Fibroblast of skin of right biceps (primary cell): ENCODE measurements around the gene TMEM242.
A peak's percentile ranks its signal among the peaks of the same experiment; 100 is the strongest.

Source experiments
- DNase-seq: peaks from one replicate; pipeline ENCODE4 v3.0.0-alpha.2; 2013

Gene TMEM242

DNA sequence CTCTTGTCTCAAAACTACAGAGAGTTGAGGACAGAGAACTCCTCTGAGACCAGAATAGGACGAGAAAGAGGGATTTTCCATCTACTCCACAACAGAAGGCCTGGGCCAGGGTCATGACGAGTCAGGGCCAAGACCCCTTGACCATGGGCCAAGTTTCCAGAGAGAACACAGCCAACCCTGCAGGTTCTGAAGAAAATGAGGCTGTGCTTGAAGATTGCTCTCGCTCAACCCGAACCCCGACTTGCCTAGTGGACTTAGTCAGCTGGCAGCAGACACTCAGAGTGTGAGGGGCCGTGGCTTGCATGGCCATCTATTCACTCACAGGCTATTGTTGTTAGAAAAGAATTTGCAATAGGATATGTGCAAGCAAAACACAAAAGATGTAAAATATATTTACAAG is 54.5 kb downstream of the TMEM242 start:
- DNase-seq: no peak

DNA sequence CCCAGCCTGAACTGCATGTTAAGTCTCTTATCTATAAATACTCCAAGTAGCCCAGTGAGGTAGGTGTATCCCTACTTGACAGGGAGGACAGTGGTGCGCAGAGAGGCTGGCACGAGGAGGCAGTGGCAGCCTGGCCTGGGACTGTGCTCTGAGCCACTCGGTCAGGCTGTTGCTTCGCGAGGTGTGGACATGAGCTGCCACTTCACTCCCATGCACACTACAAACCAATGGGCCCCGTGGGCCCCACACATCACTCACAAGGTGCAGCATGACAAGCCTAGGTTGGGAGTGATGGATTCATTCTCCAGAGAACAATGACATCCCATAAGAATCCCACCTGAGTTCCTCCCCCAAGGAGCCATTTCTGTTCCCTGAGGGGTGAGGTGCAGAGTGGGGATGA is 54.9 kb downstream of the TMEM242 start:
- no peak for DNase-seq

DNA sequence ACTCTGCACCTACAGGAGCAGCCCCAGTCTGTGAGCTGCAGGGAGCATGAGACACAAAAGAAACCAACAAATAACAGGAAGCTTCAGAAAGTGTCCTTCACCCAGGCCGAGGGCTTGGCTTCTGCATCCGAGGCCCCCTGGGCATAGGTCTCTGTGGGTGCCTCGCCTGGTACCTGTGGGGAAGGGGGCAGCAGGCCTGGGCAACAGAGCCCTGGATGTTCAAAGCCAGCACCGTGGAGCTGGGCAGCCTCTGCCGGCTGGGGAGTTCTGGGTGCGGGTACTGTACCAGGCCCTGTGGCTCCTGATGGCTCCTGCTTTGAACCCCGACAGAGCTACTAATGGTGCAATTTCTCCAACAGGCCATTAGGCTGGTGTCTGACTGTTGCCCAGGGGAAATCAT is 55.7 kb downstream of the TMEM242 start:
- DNase-seq: no peak

DNA sequence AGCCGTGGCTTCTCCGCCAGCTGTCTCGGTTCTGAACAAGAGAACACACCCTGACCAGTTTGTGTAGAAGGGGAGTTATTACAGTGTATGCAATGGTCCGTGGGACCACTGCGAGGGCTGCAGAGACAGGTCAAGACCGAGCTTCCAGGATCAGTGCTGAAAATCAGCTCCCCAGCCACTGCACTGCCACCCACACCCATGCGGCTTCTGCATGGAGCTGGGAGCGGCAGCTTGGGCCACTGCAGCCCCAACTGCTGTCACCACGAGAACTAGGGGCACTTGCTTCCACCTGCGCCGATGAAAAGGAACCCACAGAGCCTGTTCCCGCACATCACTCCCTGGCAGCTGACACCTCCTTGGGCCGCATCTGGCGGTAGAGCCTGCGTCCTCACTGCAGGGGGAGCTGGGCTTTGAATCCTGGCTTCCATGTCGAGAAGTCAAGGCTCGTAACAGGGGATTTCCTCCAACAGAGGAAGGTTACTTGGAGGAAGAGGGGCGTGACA is 56.2 kb downstream of the TMEM242 start:
- no peak for DNase-seq

DNA sequence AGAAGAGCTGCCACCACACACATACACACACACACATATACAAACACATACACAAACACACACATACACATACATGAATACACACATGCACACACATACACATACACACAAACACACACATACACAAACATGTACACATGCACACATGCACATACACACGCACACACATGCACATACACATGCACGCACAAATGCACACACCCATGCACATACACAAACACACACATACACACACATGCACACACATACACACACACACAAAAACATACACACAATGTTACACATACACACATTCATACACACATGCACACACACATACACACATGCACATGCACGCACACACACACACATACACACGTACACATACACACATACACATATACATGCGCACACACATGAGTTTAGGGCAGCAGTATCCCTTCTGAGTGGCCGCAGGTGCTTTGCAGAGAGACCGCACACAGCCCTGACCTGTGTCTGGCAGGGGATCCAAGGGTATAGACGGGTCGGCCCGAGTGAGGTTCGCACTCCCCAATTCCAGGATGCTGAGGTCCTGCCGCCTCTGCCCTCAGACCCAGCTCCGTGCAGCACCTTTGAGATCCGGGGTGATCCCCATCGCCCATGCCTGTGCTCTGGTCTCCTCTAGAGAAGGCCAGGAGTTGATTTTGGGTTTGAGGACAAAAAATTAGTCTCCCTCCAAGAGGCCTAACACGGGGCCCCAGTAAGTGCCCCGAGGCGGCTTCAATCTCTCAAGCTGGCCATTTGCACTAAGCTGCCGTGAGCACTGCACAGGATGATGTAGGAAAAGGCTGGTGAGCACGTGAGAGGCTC is 56.8 kb downstream of the TMEM242 start:
- no peak for DNase-seq

DNA sequence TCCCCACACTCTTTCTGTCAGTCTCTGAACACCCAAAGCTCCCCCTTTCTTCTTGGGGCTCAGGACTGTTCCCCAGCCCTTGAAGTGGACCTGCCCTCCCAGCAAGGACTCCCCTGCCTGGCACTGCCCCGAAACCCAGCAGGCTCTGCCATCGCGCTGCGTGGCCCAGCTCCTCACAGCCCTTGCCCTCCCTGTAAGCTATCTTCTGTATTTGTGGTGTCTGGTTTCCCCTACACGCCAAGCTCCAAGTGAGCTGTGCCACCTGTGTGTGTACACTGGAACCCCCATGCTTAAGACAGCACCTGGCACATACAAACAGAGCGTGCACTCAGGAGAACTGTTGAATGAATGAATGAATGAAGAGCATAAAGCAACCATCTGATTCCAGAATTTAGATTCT is 57.7 kb downstream of the TMEM242 start:
- no peak for DNase-seq

DNA sequence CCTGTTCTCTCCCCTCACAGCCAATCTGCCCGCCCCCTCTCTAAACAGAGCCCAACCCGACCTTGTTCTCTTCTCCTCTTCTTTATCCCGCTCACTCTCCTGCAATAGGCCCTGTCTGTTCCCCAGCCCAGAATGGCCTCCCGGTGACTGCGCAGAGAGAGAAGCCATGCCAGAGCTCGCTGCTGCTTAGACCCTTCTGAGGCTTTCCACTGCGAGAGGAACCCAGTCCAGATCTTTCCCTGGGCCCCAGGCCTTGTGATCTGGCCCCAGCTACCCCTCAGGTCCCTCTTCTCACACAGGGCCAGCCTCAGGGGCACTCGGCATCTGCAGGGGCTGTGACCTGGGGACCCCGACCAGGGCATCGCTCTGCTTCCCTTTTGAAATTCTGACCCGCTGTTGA is 58.1 kb downstream of the TMEM242 start:
- no peak for DNase-seq

DNA sequence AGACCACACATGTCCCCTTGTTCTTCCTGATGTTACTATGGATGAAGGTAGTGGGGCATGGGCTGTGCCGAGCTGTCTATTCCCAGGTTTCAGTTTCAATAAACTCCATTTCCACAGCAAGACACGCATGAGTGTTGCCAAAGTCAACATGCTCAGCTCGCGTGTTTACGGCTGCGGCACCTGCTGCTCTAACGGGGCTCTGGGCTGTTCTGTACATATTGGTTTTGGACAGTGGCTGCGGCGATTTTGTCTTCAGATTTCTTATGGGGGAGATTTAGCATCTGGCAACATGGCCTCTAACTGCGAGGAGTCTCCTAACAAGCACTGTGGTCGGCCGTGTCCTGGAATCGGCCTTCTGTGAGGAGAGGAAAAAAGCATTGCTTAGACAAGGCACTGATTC is 58.6 kb downstream of the TMEM242 start:
- no peak for DNase-seq

DNA sequence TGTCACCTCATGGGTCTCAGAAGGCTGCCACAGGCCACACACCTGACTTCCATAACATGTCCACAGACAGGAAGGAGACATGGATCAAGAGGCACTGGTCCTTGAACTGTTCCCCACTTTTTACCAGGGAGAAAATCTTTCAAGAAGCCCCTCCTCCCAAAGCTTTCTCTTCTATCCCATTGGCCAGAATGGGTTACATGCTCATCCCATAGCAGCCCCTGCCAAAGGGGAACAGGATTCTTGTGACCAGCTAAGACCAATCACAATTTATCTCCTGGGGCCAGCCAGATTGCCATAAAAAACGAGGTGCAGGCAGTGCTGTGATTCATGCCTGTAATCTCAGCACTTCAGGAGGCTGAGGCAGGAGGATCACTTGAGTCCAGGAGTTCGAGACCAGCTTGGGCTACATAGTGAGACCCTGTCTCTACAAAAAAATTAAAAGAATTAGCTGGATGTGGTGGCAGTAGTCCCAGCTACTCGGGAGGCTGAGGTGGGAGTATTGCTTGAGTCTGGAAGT is 59.4 kb downstream of the TMEM242 start:
- no peak for DNase-seq

DNA sequence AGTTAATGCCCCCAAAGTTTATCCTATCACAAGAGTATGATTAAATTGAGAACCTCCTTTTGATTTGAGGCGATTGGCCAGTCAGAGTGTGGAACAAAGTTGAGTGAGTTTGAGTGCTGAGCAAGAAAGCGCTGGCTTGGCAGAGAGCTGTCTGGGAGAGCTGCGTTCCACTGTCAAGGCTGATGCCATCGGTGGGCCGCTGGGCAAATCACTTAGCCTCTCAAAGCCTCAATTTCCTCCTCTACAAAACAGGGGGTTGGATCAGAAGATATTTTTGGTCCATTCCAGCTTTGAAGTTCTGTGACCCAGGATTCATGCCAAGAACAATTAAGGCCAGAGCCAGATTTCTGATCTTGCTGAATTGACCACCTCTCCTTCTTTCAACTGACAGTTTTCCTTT is 60.2 kb downstream of the TMEM242 start:
- DNase-seq: no peak

DNA sequence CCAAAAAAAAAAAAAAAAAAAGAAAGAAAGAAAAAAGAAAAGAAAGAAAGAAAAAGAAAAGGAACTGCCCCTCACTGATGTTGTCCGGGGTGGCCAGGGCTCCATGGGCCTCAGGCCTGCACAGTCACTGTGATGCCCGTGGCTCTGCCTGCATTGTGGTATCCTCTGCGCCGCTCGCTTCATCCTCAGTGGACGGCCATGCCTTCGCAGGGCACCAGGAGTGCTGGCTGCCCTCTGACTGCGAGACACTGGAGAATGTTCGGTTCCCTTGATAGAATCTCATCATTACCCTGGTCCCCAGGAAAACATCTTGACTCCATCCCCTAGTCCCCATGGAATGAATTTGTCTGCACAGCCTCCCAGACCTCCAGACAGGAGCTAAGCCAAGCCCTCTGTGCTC is 61.7 kb downstream of the TMEM242 start:
- no peak for DNase-seq

DNA sequence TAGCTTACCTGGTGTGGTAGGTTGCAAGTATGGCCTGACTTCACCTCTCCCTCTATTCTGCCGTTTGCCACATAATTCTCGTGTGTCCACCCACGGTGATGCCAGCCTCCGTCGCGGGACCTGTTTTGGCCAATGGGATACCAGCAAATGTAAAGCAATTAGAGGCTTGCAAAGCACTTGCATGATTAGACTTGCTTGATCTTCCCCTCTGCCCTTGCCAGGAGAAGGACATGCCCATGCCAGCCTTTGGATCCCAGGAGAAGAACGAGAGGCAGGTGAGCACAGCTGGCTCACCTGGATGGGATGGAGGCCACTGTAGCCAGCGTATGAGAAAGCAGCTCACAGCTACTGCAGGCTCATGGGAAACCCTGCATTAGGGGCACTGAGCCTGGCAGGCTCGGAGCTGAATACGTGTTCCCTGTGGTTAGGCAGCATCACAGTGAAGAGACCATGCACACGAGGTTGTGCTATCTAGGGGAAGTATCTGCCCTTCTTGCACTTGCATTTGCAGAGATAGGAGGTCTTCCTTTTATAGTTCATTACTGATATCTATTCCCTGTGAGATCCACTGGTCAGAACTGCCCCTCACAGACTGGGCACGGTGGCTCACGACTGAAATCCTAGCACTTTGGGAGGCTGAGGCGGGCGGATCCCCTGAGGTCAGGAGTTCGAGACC is 62.4 kb downstream of the TMEM242 start:
- no peak for DNase-seq

DNA sequence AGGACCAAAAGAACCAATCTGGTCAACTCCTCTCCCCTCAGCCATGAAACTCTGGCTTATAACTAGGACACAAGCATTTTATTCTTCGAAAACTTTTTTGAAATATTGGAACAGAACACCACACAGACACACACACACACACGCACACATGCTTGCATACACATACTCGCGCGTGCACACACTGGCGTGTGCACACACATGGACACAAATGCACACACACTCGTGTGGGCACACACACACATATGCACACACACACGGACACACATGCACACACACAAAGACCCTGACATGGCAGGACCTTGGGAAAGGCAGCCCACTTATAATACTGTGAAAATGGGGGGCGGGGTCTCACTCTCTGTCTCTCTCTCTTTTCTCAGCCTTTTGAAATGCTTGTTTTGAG is 63.9 kb downstream of the TMEM242 start:
- DNase-seq: no peak

DNA sequence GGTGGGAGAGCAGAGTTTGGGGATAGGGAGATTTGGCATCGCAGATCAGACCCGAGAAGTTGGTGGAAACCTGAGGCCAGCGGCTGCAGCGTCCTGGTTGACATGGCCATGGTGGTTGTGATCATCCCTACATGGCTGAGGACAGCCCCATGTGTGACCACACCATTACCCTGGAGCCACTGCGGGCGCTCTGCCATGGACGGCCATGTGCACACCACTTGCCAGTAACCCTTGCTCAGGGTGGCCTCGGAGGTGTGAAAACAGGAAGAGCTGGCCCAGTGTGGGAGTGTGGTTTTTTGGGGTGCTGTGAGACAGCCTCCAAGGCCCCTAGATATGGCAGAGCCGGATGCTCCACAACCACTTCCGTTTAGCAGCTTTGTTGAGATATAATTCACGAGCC is 64.4 kb downstream of the TMEM242 start:
- no peak for DNase-seq

DNA sequence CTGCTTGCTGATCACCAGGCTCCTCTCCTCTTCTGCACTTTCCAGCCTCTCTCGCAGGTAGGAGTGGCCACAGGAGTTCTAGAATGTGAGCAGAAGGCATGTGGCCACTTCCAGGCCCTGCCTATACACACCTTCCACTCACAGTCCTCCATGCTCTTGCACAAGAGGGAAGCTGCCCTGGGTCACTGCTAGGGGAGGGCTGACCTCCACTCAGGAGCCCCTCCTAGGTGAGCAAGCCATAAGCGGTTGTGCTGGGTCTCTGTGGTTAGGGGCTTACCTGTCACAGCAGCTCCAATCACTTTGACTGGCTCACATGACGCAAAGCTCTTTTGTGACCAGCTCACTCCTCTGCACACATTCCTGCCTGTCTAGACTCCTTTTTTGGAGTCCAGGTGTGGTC is 68.2 kb downstream of the TMEM242 start:
- no peak for DNase-seq

DNA sequence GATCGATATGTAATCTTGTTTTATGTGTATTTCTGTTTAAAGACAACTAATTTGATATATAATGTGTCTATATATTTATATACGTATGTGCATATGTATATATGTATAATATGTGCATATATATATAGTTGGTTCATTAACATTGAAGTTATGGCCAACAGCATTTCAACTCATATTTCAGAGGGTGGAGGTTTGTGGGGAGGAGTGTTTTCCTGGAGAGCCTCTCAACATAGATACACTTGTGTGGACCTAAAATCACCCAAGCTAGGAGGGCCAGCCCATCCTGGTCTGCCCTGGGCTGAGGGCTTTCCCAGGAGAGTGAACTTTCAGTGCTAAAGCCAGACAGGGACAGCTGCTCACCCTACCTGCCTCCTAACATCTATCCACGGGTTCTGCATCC is 68.8 kb downstream of the TMEM242 start:
- DNase-seq: no peak

DNA sequence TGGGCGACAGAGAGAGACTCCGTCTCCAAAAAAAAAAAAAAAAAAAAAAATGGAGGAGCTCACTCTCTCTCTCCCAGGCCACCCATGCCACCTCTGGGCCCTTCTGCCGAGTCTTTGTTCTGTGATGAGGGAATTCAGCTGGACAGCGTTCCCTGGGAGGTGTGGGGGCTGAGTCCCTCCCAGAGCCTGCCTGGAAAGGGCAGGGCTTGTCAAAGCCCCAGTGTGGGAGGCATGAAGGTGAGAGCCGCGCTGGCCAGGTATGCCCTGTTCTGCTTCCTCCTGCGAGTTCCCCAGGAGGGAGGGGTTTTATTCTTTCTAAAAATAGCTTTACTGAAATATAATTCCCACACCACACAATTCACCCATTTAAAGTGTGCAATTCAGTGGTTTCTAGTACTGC is 69.6 kb downstream of the TMEM242 start:
- no peak for DNase-seq

DNA sequence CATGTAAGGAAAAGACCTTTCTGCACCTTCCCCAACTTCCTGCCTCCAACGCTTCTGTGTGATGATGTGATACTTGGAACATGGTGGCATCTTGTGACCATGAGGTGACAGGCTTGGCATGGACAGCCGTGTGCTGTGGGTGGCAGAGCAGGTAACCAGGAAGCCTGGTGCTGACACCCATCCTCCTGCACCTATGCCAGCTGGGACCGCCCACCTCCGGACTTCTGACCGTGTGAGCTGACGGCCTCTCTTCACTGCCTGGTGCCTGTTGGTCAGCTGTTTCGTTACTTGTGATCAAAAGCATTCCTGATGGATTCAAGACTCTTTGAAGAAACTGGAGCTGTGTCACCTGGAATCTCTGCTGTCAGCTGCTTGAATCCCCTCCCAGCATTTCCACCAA is 70.3 kb downstream of the TMEM242 start:
- DNase-seq: no peak

DNA sequence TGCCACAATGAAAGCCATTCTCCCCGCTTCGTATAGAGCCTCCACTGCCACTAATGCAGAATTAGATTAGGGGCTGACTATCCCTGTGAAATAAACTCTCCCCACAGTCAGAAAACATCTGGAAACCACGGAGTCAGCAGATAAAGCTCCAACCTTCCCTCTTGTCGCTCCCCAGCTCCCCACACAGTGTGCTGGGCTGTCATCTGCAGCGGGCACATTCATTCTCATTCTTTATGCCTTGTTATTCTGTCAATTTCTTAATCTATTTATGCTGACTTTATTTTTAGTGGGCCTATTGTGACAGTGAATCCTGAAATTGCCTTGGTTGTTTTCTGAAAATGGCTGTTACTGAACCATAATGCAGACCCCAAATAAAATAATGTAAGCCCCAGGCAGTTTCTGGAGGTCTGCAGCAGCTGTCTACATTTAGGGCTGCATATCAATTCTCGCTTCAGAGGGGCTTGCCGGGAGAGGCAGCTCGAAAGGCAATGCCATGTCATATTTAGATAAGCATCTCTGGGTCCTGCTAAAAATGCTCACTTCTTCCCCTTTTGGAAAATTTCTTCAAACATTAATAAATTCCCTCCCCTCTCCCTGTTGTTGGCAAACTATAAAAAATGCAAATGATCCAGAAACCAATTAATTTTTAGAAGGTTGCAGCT is 71.6 kb downstream of the TMEM242 start:
- no peak for DNase-seq

DNA sequence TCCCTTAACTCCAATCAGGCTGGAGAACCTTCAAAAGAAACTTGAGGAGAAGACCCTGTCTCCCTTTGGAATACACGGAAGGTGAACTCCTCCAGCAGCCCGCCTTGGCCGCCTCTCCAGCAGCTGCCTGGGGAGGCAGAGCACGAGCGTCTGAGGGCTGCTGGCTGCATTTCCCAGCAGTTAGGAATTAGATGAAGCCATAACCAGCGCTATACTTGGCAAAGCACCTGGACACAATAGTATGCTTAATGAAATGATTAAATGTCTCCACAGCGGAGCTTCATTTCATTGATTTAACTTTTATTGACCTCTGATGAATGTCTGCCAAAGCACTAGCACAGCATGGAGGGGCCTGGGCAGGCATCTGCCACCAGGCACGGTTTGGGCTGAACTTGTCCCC is 73.5 kb downstream of the TMEM242 start:
- DNase-seq: no peak

DNA sequence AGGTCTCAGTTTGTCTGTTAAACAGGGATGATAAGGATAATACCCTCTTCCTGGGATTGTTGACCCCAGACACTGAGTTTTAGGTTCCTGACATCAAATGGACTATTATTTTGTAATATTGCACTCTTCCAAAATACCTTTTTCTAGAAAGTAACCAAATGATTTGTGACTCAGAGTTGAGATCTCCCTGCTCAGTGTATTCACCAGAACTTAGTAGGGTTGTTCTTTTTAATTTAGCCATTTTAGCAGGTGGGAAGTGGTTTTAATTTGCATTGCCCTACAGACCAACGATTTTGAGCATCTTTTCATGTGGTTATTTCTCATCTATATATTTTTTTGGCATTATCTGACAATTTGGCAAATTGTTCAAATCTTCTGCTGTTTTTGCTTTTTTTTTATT is 75.1 kb downstream of the TMEM242 start:
- no peak for DNase-seq

DNA sequence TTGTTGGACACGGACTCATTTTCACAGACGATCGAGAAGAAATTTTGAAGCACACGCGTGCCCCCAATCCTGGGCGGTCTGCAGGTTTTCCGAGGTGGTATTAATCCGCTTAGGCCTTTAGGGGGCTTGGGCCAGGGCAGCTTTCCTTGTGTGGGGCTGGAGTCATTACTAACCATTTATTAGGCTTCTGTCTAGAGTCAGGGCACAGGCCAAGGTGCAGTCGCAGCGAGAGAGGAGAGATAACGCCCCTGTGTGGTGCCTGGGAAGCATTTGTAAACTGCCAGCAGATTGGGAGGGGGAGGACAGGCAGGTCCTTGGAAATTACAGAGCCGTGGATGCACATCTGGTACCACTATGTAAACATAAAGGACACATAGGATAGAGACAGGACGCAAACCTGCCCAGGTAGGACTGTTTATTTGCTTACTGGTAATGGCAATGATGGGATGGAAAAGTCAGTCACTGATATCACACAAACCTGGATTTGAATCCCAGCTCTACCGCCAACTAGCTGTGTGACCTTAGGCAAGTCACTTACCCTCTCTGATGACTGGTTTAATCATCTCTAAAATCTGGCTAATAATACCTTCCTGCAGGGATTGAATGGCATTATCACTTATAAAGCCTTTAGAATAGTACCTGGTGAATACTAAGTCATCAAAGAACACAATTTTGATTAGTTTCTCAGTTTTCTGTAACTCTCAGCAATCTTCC is 76.4 kb downstream of the TMEM242 start:
- DNase-seq: no peak

DNA sequence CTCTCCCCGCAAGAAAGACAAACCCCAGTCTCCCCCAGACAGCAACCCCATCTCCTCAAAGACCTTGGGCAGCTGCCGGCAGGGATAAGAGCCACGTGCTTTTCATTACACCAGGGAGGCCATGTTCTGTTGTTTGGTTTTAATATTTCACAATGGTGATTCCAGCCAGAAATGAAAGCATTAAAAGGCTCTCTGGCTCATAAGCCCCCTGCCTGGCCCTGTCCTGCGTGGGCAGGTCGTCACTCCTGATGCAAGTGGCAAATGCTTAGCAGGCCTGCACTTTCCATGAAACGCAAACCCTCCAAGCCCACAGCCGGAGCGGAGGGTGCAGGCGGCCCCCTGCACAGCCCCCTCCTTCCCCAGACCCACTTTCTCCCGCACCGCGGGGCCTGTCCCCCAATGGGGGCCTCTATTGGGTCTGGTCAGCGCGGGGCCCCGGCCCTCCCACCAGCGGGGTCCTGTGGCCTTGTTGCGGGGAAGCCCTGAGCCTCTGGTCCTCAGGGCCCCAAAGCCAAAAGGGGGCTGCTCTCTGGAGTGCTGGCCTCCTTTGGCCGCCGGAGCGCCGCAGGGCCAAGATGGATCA is 77.2 kb downstream of the TMEM242 start:
- peak; percentile 63 for DNase-seq
